Measurements from ENCODE around the gene BCL7C. TPM values are rescaled to one million over a fixed set of nuclear protein-coding genes. Genes with fewer than 3 reads are reported as not detected.
"Not testable (repeated sequence)": the region's sequence is repeated elsewhere in the genome, so short reads cannot be mapped to it uniquely, and the experiment has no call there.

BCL7C gene
- total RNA-seq, result 10 to 100 TPM; 25.6 to 25.7 TPM

GRCh38 chr16:30893744-30894539 lies at the start of gene BCL7C:
BCL7C (minus strand) TSS chr16:30894077; CDS start chr16:30893944, 133 bp downstream.
- DNase-seq, result peak; percentile 92
- H3K9me3 Mint-ChIP-seq, result no peaks in the 10 kb centered on the region
- CTCF ChIA-PET, result interaction anchor here (1.2 to 3.3 kb wide), 3 partner anchors 8 to 49 kb away, joined by 3 to 30 read pairs (median 17); no protein-coding TSS in a partner anchor
- H3K36me3 Mint-ChIP-seq, result peaks cover 9% of the 10 kb centered on the region
- H3K27ac Mint-ChIP-seq, result peak within 1 kb of the TSS; percentile 74
- intact Hi-C loops (cut with micrococcal nuclease), result loop anchor here (2.0 kb wide), 2 partner anchors 17 to 49 kb away; no protein-coding TSS in a partner anchor
- H3K27me3 Mint-ChIP-seq, result no peaks in the 10 kb centered on the region
- H3K4me1 Mint-ChIP-seq (ENCODE audit: low read depth), result peaks cover 38% of the 10 kb centered on the region
- peak within 1 kb of the TSS; percentile 85 for H3K4me3 Mint-ChIP-seq
- POLR2A ChIA-PET, result interaction anchor here (0.9 kb wide), 2 partner anchors 20 to 49 kb away, joined by 3 read pairs; no protein-coding TSS in a partner anchor

GRCh38 chr16:30942426-30942806 lies 48.5 kb upstream of the BCL7C start:
- Mint-ChIP-seq H3K9me3 (no peaks in the 10 kb centered on the region), H3K4me1 (ENCODE audit: low read depth) (peaks cover 15% of the 10 kb centered on the region), H3K36me3 (peaks cover 14% of the 10 kb centered on the region), H3K27ac (peak overlapping the region; percentile 72), H3K4me3 (no peak overlapping the region), H3K27me3 (no peaks in the 10 kb centered on the region)
- ChIA-PET CTCF (interaction anchor here (0.9 to 5.1 kb wide), 29 partner anchors 7 to 200 kb away, joined by 3 to 71 read pairs (median 5); partner anchors contain the start of genes BCL7C, ORAI3 and VKORC1), POLR2A (interaction anchor here (1.6 kb wide), 1 partner anchor 98 kb away, joined by 4 read pairs; no protein-coding TSS in a partner anchor)
- no peak for DNase-seq
- intact Hi-C loops (cut with micrococcal nuclease), result loop anchor here (2.0 kb wide), 2 partner anchors 20 to 46 kb away; partner anchors contain the start of genes CTF1 and FBXL19

GRCh38 chr16:30941600-30942425 lies 47.9 kb upstream of the BCL7C start:
- ChIA-PET CTCF (interaction anchor here (0.7 to 5.1 kb wide), 35 partner anchors 8 to 499 kb away, joined by 3 to 71 read pairs (median 5); partner anchors contain the start of genes BCL7C, ORAI3 and VKORC1), POLR2A (interaction anchor here (0.5 to 1.6 kb wide), 2 partner anchors 63 to 97 kb away, joined by 4 read pairs; no protein-coding TSS in a partner anchor)
- Mint-ChIP-seq H3K27ac (peak overlapping the region; percentile 72), H3K4me1 (ENCODE audit: low read depth) (peaks cover 18% of the 10 kb centered on the region), H3K4me3 (peak overlapping the region; percentile 32), H3K9me3 (no peaks in the 10 kb centered on the region), H3K36me3 (peaks cover 14% of the 10 kb centered on the region), H3K27me3 (no peaks in the 10 kb centered on the region)
- intact Hi-C loops (cut with micrococcal nuclease), result loop anchor here (2.0 kb wide), 2 partner anchors 19 to 45 kb away; partner anchors contain the start of genes CTF1 and FBXL19
- DNase-seq, result peak; percentile 84

GRCh38 chr16:30939571-30939970 lies 45.7 kb upstream of the BCL7C start:
- H3K27ac Mint-ChIP-seq; DNase-seq; H3K4me3 Mint-ChIP-seq; intact Hi-C loops (cut with micrococcal nuclease); H3K27me3 Mint-ChIP-seq; H3K9me3 Mint-ChIP-seq: not testable (repeated sequence)
- CTCF ChIA-PET, result interaction anchor here (0.8 to 5.1 kb wide), 3 partner anchors 10 to 94 kb away, joined by 4 to 71 read pairs (median 66); no protein-coding TSS in a partner anchor
- Mint-ChIP-seq H3K36me3 (peaks cover 13% of the 10 kb centered on the region), H3K4me1 (ENCODE audit: low read depth) (peaks cover 25% of the 10 kb centered on the region)
- POLR2A ChIA-PET, result interaction anchor here (0.6 kb wide), 1 partner anchor 94 kb away, joined by 3 read pairs; no protein-coding TSS in a partner anchor

GRCh38 chr16:30937692-30938091 lies 43.8 kb upstream of the BCL7C start:
- Mint-ChIP-seq H3K4me3 (no peak overlapping the region), H3K4me1 (ENCODE audit: low read depth) (peaks cover 24% of the 10 kb centered on the region), H3K27ac (no peak overlapping the region), H3K36me3 (peaks cover 2% of the 10 kb centered on the region), H3K9me3 (no peaks in the 10 kb centered on the region), H3K27me3 (no peaks in the 10 kb centered on the region)
- intact Hi-C loops (cut with micrococcal nuclease), result no loop called here
- ChIA-PET POLR2A (no interaction called here), CTCF (interaction anchor here (1.4 kb wide), 1 partner anchor 16 kb away, joined by 3 read pairs; no protein-coding TSS in a partner anchor)
- no peak for DNase-seq

GRCh38 chr16:30934827-30935557 lies 41.1 kb upstream of the BCL7C start:
- intact Hi-C loops (cut with micrococcal nuclease), result no loop called here
- CTCF ChIA-PET, result interaction anchor here (0.6 to 3.9 kb wide), 5 partner anchors 7 to 210 kb away, joined by 3 to 19 read pairs (median 5); partner anchors contain the start of genes ZNF646 and ZNF668
- peak overlapping the region; percentile 35 for H3K27ac Mint-ChIP-seq

GRCh38 chr16:30931068-30931650 lies 37.3 kb upstream of the BCL7C start:
- Mint-ChIP-seq H3K4me3 (no peak overlapping the region), H3K36me3 (peaks cover 7% of the 10 kb centered on the region), H3K27me3 (no peaks in the 10 kb centered on the region)

More at GRCh38 chr16:30934827-30935557, 41.1 kb upstream of the BCL7C start:
- DNase-seq, result peak; percentile 74
- no peaks in the 10 kb centered on the region for H3K9me3 Mint-ChIP-seq
- peaks cover 11% of the 10 kb centered on the region for H3K4me1 Mint-ChIP-seq (ENCODE audit: low read depth)
- POLR2A ChIA-PET, result interaction anchor here (0.8 to 1.5 kb wide), 2 partner anchors 13 to 180 kb away, joined by 3 read pairs; no protein-coding TSS in a partner anchor
- H3K27me3 Mint-ChIP-seq, result no peaks in the 10 kb centered on the region
- H3K36me3 Mint-ChIP-seq, result peaks cover 8% of the 10 kb centered on the region
- no peak overlapping the region for H3K4me3 Mint-ChIP-seq

GRCh38 chr16:30930160-30930571 lies 36.3 kb upstream of the BCL7C start:
- H3K36me3 Mint-ChIP-seq, result peaks cover 9% of the 10 kb centered on the region
- DNase-seq, result no peak
- peaks cover 14% of the 10 kb centered on the region for H3K4me1 Mint-ChIP-seq (ENCODE audit: low read depth)
- ChIA-PET CTCF (interaction anchor here (1.3 kb wide), 1 partner anchor 11 kb away, joined by 5 read pairs; no protein-coding TSS in a partner anchor), POLR2A (no interaction called here)
- intact Hi-C loops (cut with micrococcal nuclease), result no loop called here
- no peak overlapping the region for H3K27ac Mint-ChIP-seq
- no peaks in the 10 kb centered on the region for H3K27me3 Mint-ChIP-seq
- H3K9me3 Mint-ChIP-seq, result no peaks in the 10 kb centered on the region
- no peak overlapping the region for H3K4me3 Mint-ChIP-seq

More at GRCh38 chr16:30931068-30931650, 37.3 kb upstream of the BCL7C start:
- ChIA-PET POLR2A (no interaction called here), CTCF (interaction anchor here (1.7 kb wide), 1 partner anchor 11 kb away, joined by 6 read pairs; no protein-coding TSS in a partner anchor)
- H3K27ac Mint-ChIP-seq, result no peak overlapping the region
- DNase-seq, result no peak
- peaks cover 12% of the 10 kb centered on the region for H3K4me1 Mint-ChIP-seq (ENCODE audit: low read depth)
- intact Hi-C loops (cut with micrococcal nuclease), result no loop called here
- no peaks in the 10 kb centered on the region for H3K9me3 Mint-ChIP-seq

- Mint-ChIP-seq H3K27ac (no peak overlapping the region), H3K4me3 (no peak overlapping the region), H3K4me1 (ENCODE audit: low read depth) (peaks cover 10% of the 10 kb centered on the region), H3K36me3 (peaks cover 9% of the 10 kb centered on the region), H3K9me3 (no peaks in the 10 kb centered on the region), H3K27me3 (no peaks in the 10 kb centered on the region)
- POLR2A ChIA-PET, result no interaction called here
- intact Hi-C loops (cut with micrococcal nuclease), result loop anchor here (10.0 kb wide), 1 partner anchor 554 kb away; the partner anchor contains the start of genes MYL11 and TBC1D10B
- CTCF ChIA-PET, result interaction anchor here (1.0 kb wide), 1 partner anchor 25 kb away, joined by 3 read pairs; no protein-coding TSS in a partner anchor
- no peak for DNase-seq
Observed at GRCh38 chr16:30929167-30929566, 35.3 kb upstream of the BCL7C start.

GRCh38 chr16:30928390-30928789 lies 34.5 kb upstream of the BCL7C start:
- H3K36me3 Mint-ChIP-seq, result peaks cover 9% of the 10 kb centered on the region
- no peak overlapping the region for H3K27ac Mint-ChIP-seq
- DNase-seq, result no peak
- no peak overlapping the region for H3K4me3 Mint-ChIP-seq
- H3K4me1 Mint-ChIP-seq (ENCODE audit: low read depth), result peaks cover 10% of the 10 kb centered on the region
- no peaks in the 10 kb centered on the region for H3K9me3 Mint-ChIP-seq
- ChIA-PET POLR2A (no interaction called here), CTCF (interaction anchor here (1.0 kb wide), 1 partner anchor 25 kb away, joined by 3 read pairs; no protein-coding TSS in a partner anchor)
- intact Hi-C loops (cut with micrococcal nuclease), result loop anchor here (10.0 kb wide), 1 partner anchor 554 kb away; the partner anchor contains the start of genes MYL11 and TBC1D10B
- no peaks in the 10 kb centered on the region for H3K27me3 Mint-ChIP-seq
